GM21447 (cell line): ENCODE data around the gene ZNF335.

ENCODE experiments used
- ATAC-seq: cut with Tn5 transposase; IDR thresholded peaks from one replicate; pipeline ENCODE4 v1.9.1; 2021; ENCODE audit not compliant: unreplicated experiment

The ZNF335 gene

DNA sequence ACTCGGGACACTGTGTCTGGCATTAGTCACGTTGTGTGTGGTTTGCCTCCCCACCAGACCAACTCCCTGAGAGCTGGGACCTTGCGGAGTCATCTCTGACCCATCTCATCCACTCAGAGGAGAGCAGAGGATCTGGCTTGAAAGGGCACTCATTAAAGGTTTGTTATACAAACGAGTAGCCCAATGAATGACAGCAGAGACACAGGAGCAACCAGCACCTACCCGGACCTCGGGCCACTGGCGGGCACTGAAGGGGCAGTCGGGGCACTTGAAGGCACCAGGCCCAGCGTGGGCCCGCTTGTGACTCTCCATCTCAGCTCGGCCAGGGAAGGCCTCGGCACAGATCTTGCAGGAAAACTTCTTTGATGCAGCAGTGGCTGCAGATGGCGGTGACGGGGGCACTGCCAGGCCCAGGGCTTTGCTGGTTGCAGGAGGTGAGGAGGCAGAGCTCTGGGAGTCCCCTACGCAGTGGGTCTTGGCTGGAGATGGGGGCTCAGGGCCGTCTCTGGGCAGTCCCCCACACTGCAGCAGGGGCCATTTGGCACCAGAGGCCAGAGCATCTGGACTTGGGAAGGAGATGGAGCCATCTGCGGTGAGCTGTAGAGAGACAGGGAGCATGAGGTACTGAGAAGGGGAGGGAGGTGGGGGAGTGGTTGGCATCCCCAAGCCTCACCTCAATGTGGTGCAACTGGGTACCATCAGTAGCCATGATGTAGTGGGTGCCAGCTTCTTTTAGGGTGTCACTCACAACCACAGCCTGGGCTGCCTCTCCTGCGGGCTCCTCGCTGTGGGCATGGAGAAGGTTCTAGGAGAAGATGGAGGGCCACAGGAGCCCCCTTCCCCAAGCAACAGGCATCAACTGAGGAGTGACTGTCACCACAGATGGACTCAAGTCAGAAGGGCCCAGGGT, 19.8 kb downstream of the ZNF335 start:
- ATAC-seq, result no peak

DNA sequence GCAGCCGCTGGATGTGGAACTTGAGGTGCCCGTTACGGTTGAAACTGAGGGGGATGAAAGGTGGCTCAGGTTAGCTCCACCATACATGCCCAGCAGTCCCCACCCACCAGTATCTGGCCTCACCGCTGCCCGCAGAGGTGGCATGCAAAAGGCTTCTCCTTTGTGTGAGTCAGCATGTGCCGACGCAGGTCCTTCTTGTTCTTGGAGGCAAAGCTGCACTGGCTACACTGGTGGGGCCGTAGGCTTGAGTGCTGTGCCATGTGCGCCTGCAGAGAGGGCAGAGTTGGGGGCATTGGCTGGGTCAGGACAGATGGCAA, 21.7 kb downstream of the ZNF335 start:
- no peak for ATAC-seq

DNA sequence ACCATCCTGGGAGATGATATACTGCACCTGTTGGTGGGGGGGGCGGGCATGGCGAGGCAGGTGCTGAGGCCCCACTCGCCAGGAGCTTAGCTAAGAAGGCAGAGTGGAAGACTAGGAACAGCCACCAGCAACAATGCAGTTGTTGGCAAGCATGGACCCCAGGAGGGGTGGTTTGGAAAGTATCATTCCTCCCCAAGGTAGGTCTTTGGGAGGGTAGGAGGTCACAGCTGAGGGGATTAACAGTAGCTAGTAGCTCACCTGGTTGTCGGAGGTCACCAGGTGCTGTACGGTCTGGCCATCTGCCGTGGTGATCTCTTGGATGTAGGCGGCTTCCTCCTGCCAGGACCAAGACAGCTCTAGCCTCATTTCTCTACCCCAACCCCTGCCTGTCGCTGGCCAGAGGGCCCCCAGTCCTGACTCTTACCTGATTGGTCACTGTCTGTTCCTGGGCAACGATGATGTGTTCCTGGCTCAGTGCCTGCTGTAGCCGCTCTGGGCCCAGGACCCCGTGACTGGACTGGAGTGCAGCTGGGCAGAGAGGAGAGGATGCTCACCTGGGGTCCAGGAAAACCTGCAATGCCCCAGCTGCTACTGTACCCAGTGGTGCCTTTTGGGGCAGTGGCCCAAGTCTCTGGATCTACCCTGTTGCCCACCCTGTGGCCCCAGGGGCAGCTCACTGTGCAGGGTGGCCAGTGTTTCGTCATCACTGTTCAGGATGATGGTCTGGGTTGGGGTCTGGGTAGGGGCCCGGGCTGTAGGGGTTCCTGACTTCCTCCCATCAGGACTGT, 22.3 kb downstream of the ZNF335 start:
- no peak for ATAC-seq

DNA sequence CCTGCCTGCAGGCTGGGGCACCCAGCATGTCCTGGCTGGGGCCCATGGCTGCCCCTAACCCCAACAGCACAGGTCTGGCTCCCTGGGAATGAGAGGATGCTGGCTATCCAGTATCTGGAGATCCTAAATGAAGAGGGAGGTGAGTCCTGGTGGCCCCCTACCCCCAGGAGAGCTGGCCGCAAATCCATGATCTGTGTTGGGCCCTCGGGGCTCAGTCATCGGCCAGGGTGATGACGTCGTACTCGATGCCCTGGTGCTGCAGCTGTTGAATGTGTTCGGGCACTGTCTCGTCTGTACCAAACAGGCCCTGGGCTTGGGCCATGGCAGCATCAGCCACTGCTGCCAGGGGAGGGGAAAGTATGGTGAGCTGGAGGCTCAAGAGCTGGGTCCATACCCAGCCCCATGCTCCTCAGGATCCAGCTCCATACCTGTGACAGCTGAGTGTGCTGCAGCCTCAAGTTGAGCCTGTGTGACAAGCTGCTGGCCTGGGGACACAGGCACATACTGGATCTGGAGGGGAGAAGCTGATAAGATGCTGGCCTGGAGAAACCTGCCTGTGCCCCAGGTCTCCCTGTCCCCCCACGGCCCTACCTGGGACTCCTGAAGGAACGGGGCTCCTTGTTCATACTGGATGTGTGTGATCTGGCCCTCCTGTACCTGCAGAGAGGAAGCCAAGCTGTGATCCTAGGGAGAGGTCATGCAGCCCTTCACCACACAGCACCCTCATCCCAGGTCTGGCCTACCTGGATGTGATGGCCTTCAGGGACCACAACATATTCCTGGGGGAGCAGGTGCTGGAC, 23.1 kb downstream of the ZNF335 start:
- no peak for ATAC-seq

DNA sequence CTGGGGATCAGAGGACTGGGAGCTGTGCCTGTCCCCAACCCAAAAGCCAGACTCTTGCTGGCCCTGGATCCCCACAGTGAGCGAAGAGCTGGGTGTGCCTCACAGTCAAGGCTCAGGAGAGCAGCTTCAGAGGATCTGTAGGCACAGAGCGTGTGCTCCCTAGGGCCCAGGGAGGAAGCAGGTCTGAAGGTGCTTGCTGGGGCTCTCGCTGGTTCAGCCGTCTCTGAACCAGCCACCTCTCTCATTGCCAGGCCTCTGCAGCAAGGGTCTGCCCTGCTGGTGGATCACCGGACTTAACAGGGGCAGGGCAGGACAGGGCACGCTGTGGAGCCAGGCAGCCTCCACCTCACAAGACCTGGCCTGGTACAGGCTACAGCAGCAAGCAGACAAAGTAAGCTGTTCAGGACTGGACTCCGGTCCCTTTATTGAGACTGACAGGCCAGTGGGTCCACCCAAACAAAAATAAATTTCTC, 23.7 kb downstream of the ZNF335 start:
- ATAC-seq, result no peak

DNA sequence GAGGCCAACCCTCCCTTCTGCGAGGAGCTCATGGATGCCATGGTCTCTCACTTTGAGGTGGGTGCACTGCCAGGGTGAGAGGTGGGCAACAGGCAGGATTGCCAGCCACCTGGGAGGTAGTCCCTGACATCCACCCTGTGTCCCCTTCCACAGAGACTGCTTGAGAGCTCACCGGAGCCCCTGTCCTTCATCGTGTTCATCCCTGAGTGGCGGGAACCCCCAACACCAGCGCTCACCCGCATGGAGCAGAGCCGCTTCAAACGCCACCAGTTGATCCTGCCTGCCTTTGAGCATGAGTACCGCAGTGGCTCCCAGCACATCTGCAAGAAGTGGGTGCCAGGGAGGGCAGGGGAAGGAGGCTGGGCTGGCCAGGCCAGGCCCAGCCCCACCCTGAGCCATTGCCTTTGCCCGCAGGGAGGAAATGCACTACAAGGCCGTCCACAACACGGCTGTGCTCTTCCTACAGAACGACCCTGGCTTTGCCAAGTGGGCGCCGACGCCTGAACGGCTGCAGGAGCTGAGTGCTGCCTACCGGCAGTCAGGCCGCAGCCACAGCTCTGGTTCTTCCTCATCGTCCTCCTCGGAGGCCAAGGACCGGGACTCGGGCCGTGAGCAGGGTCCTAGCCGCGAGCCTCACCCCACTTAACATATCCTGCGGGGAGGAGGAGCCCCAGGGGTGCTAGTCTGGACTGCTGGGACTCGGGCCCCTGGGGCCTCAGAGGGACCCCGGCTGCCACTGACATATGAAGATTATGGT, 24.7 kb downstream of the ZNF335 start:
- no peak for ATAC-seq

DNA sequence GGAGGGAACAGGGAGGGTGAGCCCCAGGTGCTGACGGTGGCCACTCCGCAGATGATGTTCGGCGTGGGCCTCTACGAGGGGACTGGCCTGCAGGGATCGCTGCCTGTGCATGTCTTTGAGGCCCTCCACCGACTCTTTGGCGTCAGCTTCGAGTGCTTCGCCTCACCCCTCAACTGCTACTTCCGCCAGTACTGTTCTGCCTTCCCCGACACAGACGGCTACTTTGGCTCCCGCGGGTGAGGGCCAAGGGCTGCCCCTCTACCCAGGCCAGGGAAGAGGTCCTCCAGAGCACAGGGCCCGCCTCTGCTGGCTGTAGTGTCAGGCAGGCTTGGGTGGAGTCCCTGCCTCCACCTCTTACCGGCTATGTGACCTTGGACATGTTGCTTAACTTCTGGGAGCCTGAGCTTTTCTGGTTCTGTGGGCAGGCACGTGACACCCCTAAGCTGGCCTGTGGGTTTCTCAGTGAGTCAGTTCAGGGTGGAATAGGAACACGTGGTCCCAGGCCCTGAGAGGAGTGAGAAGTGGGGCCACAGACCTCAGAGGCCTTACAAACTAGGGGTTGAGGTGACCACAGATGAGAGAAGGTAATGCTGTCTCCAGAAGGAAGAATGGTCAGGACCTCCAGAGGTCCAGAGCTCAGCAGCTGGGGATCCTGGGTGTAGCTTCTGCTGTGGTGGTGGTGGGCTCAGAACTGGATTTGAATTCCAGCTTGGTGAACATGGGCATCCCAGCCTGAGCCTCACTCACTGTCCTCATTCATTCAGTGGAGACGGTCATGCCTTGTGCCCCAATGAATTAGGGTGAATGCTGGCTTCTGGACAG, 25.6 kb downstream of the ZNF335 start:
- ATAC-seq, result no peak

DNA sequence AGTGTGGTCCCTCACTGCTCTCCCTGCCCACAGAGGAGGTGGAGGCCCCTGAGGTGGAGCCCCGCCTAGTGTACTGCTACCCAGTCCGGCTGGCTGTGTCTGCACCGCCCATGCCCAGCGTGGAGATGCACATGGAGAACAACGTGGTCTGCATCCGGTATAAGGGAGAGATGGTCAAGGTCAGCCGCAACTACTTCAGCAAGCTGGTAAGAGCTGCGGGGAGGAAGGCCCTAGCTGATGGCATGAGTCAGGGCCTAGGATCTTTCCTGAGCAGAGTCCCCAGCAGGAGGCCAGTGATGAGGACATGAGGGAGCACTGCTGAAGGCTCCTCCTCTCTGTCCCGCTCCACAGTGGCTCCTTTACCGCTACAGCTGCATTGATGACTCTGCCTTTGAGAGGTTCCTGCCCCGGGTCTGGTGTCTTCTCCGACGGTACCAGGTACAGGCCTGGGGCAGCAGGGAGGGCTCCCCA, 26.3 kb downstream of the ZNF335 start:
- no peak for ATAC-seq

DNA sequence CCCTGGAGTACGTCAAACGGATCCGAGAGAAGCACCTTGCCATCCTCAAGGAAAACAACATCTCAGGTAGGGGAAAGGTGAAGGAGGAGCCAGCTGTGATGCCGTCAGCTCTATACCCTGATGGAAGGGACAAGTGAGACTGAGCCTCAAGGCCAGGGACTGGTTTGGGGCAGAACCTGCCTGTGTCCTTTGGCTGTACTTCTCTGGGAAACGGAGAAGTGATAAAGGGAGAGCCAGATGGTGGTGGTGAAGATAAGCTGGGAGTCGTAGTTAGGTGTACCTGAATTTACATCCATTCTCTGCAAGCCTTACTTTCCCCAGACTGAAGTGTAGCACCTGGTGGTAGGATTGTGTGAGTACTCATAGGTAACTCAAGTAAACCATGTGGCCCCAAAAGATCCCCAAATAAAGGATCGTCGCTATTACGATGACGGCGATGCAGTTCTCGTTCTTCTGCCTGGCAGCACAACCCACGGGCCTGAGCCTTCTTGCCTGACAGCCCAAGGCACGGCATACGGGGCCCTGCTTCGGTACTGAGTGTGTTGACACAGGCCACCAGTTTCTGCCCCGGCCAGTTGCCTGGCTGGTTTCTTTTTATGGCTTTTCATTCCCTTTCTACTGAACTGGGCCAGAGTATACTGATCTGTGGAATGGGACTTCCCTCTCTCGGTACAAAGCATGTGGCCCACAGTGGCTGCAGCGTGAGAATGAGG, 26.9 kb downstream of the ZNF335 start:
- no peak for ATAC-seq

DNA sequence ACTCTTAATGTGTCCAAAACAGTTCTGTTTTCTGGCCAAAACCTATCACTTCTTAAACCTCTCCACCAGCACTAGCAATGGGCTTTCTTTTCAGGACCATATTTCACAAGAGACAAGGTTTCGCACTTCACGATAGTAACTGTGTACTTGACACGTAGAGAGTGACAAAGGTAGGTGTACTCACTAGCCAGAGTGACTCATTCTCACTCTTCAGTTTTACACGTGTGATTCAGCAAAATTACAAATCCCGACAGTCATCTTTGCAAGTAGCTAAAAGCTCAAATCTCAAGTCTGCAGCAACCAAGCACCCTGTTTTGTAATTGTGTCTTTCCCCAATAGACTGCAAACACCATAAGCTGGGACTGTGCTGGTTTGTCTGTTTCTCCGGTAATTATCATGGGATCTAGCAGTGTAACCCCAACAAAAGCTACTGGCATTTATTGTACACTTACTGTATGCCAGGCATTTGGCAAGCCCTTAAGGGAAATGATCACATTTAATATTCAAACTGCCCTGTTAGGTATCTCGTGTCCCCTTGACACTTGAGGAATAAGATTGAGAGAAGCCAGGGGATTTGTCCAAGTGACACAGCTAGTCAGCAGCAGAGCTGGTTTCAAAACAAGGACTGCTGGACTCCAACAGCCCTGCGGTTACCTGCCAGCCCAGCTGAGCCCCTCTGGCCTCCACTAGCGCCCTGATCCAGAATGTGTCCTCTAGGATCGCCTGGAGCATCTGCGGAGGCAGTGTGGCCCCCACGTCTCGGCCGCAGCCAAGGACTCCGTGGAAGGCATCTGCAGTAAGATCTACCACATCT, 27.6 kb downstream of the ZNF335 start:
- ATAC-seq, result no peak

DNA sequence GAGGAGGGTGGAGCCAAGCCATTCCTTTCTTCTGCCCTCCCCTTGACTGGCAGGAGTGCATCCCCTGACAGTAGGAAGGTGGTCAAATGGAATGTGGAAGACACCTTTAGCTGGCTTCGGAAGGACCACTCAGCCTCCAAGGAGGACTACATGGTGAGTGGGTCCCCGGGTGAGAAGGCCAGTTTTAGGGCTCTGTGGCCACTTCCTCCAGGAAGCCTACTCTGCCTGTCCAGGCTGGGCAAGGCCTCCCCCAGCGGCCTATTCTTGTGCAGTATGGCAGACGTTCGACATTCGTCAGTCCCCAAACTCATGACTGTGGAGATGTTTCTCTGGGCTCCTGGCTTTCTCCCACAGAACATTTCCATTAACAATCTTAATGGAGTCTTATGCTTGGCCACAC, 28.4 kb downstream of the ZNF335 start:
- no peak for ATAC-seq

DNA sequence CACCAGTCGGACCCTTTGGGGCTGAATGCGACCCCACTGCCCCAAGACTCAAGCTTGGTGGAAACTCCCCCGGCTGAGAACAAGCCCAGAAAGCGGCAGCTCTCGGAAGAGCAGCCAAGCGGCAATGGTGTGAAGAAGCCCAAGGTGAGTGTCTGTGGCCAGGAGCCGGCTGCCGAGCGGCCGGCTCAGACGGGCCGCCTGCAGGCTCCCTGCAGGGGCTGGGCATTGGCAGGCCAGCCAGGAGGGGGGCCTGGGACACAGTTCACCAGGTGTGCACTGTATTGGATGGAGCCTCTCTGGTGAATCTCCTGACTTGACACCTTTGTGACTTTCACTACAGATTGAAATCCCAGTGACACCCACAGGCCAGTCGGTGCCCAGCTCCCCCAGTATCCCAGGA, 31.5 kb downstream of the ZNF335 start:
- no peak for ATAC-seq

DNA sequence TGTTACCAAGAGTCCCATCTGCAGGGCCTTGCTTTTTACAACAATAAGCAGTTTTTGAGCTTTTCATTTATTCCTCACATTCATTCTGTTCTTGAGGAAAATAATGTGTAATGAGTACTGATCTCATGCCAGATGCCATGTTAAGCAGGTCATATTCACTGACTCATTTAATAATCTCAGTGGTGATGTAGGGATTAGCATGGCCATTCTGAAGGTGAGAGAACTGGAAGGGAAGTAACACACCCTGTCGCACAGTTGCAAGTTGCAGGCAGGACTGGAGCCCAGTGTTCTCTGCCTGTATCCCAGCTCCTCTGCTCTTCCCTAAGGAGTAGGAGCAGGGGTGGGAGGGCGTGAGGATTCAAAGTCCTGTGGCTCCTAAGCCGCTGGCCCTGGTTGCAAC, 31.9 kb downstream of the ZNF335 start:
- ATAC-seq, result no peak

DNA sequence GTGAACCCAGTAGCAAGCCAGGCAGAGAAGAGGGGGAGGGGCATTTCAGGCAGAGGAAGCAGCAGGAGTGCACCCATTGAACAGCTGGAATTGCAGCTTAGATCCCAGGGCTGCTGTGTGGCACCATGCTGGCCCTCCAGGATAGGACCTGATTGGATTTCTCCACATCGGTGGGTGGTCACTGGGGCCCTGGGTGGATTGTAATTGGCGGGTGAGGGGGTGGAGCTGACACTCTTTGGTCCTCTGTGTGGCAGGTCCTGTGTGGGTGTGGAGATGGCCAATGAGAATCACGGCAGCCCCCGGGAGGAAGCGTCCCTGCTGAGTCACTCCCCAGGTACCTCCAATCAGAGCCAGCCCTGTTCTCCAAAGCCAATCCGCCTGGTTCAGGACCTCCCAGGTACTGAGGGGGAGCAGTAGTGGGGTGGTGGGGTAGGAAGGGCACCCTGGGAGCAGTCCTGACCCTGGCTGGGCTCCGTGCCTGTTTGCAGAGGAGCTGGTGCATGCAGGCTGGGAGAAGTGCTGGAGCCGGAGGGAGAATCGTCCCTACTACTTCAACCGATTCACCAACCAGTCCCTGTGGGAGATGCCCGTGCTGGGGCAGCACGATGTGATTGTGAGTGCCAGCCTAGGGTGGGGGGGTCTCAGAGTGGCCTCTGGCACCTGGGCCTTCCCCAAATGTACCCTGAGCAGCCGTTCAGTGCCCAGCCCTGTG, 33.1 kb downstream of the ZNF335 start:
- no peak for ATAC-seq

DNA sequence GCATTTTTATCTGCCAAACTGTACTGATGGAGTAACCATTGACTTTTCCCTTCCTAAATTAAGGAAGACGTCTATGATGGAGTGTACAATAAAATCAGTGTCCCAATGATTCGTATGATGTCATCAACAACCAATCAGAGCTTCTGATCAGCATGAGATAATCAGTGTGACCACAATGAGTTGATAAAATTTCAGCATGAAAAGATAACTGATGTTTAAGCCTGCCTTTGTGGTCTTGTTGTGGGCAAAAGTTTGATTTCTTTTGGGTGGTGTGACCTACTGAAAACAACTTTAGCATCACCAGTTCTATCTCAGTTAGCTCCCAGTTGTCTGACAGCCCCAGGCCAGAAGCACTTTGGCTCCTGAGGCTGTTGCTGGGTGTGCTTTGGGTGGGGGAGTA, 34.2 kb downstream of the ZNF335 start:
- ATAC-seq, result no peak

DNA sequence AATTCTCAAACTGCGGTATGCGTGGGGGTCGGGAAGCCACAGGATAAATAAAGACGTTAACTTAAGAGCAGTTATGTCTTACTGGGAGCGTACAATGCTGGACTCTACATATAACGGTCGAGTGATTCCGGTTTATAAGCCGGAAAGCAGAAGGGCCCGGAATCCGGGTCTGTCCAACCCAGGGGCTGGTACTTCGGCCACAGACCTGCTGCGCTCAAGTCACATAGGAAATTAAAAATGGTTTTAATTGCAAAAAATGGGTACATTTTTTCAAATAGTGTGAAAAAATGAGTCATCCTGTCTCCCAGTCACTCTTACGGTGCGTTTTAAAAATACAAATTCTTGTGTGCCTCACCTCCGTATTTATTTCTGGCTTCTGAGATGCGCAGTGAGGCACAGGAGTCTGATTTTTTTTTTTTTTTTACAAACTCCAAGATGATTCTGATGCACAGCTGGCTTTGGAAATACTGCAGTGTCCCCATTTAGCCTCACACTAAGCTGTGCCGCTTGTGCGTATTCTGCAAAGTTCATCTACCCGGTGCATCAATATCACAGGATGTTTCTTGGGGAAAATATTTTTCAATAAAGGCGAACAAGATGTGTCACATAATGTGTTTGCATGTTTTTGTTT, 36.5 kb downstream of the ZNF335 start:
- peak; percentile 7 for ATAC-seq
